SK-N-SH (cell line): ENCODE data around the gene CCAR1. TPM values are rescaled to one million over a fixed set of nuclear protein-coding genes. Genes with fewer than 3 reads are reported as not detected.

Experiments
- CTCF ChIA-PET: fragments of 300-600, 350-600 bp; formaldehyde crosslinking; extraction: SDS; loops from one replicate; lab custom pipeline; 2021; lab: Yijun Ruan, JAX
- POLR2A ChIA-PET: fragments of 350-600 bp; sonication (Branson Sonifier 250); formaldehyde crosslinking; extraction: SDS; loops from one replicate; lab custom pipeline; 2020; ENCODE audit warnings: antibody characterized with exemption, inconsistent platforms; lab: Yijun Ruan, JAX
- DNase-seq: peaks from one replicate; pipeline ENCODE4 v3.0.0; 2012
- H2AFZ ChIP-seq: fragments of 200-600 bp; sonication (generic); 2 replicates; pipeline ENCODE4 v1.8.1; 2016; ENCODE audit warnings: antibody characterized with exemption, mild to moderate bottlenecking, low read depth
- H3F3A ChIP-seq: fragments of 200-600 bp; sonication (generic); replicated peaks from 2 replicates; pipeline ENCODE3; 2016; ENCODE audit warnings: antibody characterized with exemption, mild to moderate bottlenecking; ENCODE audit not compliant: insufficient read depth
- H3K27ac ChIP-seq, 2 experiments: fragments of 200-500 bp in 1 of 2; fragments of 200-600 bp in 1 of 2; sonication (Bioruptor generic) in 1 of 2; sonication (generic), shearing (Covaris generic) in 1 of 2; 2 replicates each; pipeline versions ENCODE4 v1.5.1 to v1.6.1; 2014 to 2016; ENCODE audit warnings: low read depth in 2 of 2, inconsistent platforms in 1 of 2, low read length in 1 of 2, mild to moderate bottlenecking in 1 of 2, mixed read lengths in 1 of 2
- H3K27me3 ChIP-seq: fragments of 200-600 bp; sonication (generic), shearing (Covaris generic); 2 replicates; pipeline ENCODE4 v1.6.1; 2016; ENCODE audit warnings: mixed run types; ENCODE audit not compliant: insufficient read depth
- H3K36me3 ChIP-seq, 2 experiments: fragments of 200-500 bp in 1 of 2; fragments of 200-600 bp in 1 of 2; sonication (Bioruptor generic) in 1 of 2; sonication (generic) in 1 of 2; replicated peaks in 1 of 2; 2 replicates each; pipeline versions ENCODE3 to v1.5.1; 2014 to 2016; ENCODE audit warnings: low read length in 1 of 2, mild to moderate bottlenecking in 1 of 2; ENCODE audit not compliant: insufficient read depth in 2 of 2, control insufficient read depth in 1 of 2
- H3K4me1 ChIP-seq, 2 experiments: fragments of 200-500 bp in 1 of 2; fragments of 200-600 bp in 1 of 2; sonication (Bioruptor generic) in 1 of 2; sonication (generic), shearing (Covaris generic) in 1 of 2; 2 replicates each; pipeline versions ENCODE4 v1.5.1 to v1.6.1; 2014 to 2016; ENCODE audit warnings: low read depth in 1 of 2, low read length in 1 of 2, mixed run types in 1 of 2; ENCODE audit not compliant: insufficient read depth in 2 of 2, control insufficient read depth in 1 of 2
- H3K4me2 ChIP-seq: fragments of 200-600 bp; sonication (generic), shearing (Covaris generic); 2 replicates; pipeline ENCODE4 v1.6.1; 2017; ENCODE audit warnings: mixed run types
- H3K4me3 ChIP-seq, 2 experiments: fragments of 200-500 bp in 1 of 2; fragments of 200-600 bp in 1 of 2; sonication (Bioruptor generic) in 1 of 2; sonication (generic), shearing (Covaris generic) in 1 of 2; 2 replicates each; pipeline versions ENCODE4 v1.5.1 to v1.8.1; 2014 to 2016; ENCODE audit warnings: low read depth in 2 of 2, inconsistent platforms in 1 of 2, low read length in 1 of 2, mild to moderate bottlenecking in 1 of 2, mixed read lengths in 1 of 2, moderate library complexity in 1 of 2
- H3K79me2 ChIP-seq: fragments of 200-600 bp; sonication (generic); 2 replicates; pipeline ENCODE4 v1.8.1; 2017; ENCODE audit warnings: mild to moderate bottlenecking; ENCODE audit not compliant: insufficient read depth
- H3K9ac ChIP-seq: fragments of 200-600 bp; sonication (generic); 2 replicates; pipeline ENCODE4 v1.6.1; 2017; ENCODE audit warnings: mixed run types
- H3K9me2 ChIP-seq: fragments of 200-600 bp; sonication (generic); 2 replicates; pipeline ENCODE4 v1.6.1; 2017; ENCODE audit warnings: mixed run types
- H3K9me3 ChIP-seq: fragments of 200-600 bp; sonication (generic); 2 replicates; pipeline ENCODE4 v1.6.1; 2017; ENCODE audit warnings: mixed run types, mild to moderate bottlenecking, moderate library complexity
- H4K20me1 ChIP-seq: fragments of 200-600 bp; sonication (generic); 2 replicates; pipeline ENCODE4 v1.6.1; 2017; ENCODE audit warnings: mild to moderate bottlenecking, mixed run types; ENCODE audit not compliant: insufficient read depth
- CHD2 ChIP-seq: fragments of 150-350 bp; IDR thresholded peaks from 2 replicates; pipeline ENCODE4 v1.6.1; 2018; ENCODE audit warnings: low read length; ENCODE audit not compliant: partially characterized antibody
- CTCF ChIP-seq: fragments of 200-600 bp; sonication (generic); IDR thresholded peaks from 2 replicates; pipeline ENCODE4 v1.6.1; 2017; ENCODE audit warnings: antibody characterized with exemption, mild to moderate bottlenecking, moderate library complexity
- EP300 ChIP-seq, 2 experiments: IDR thresholded peaks; 2 replicates each; pipeline versions ENCODE4 v1.4.0 to v1.6.1; 2012; ENCODE audit warnings: borderline replicate concordance in 1 of 2, low read depth in 1 of 2, low read length in 1 of 2
- EZH2phosphoT487 ChIP-seq: fragments of 200-600 bp; sonication (generic); IDR thresholded peaks from 2 replicates; pipeline ENCODE4 v1.6.1; 2017; ENCODE audit warnings: low read depth, mixed run types, mild to moderate bottlenecking, antibody characterized with exemption, moderate library complexity, borderline replicate concordance
- FOXJ3 ChIP-seq: sonication (generic); formaldehyde crosslinking; IDR thresholded peaks from 2 replicates; pipeline ENCODE4 v1.5.1; 2020; ENCODE audit warnings: mild to moderate bottlenecking, missing genetic modification reagents
- FOXM1 ChIP-seq: IDR thresholded peaks from 2 replicates; pipeline ENCODE4 v1.4.0; 2012; ENCODE audit warnings: low read depth, mild to moderate bottlenecking
- IRF3 ChIP-seq: fragments of 150-350 bp; IDR thresholded peaks from 2 replicates; pipeline ENCODE4 v1.6.1; 2016; ENCODE audit warnings: mild to moderate bottlenecking, low read depth, low read length
- MAX ChIP-seq: IDR thresholded peaks from 2 replicates; pipeline ENCODE4 v1.4.0; 2012; ENCODE audit warnings: low read depth
- MEF2A ChIP-seq: IDR thresholded peaks from 2 replicates; pipeline ENCODE4 v1.4.0; 2012; ENCODE audit warnings: low read depth, borderline replicate concordance
- MXI1 ChIP-seq: IDR thresholded peaks from 2 replicates; pipeline ENCODE4 v1.6.1; 2012; ENCODE audit warnings: mild to moderate bottlenecking, low read depth, low read length, improper control_type of control experiment
- NRF1 ChIP-seq: IDR thresholded peaks from 2 replicates; pipeline ENCODE4 v1.6.1; 2012; ENCODE audit warnings: low read depth, mild to moderate bottlenecking, low read length
- PBX3 ChIP-seq: IDR thresholded peaks from 2 replicates; pipeline ENCODE4; 2012
- RAD21 ChIP-seq: IDR thresholded peaks from 2 replicates; pipeline ENCODE4 v1.6.1; 2012; ENCODE audit warnings: mild to moderate bottlenecking, low read length
- RCOR1 ChIP-seq: fragments of 150-350 bp; IDR thresholded peaks from 2 replicates; pipeline ENCODE4 v1.6.1; 2017; ENCODE audit warnings: antibody characterized with exemption, low read length
- TAF1 ChIP-seq: IDR thresholded peaks from 2 replicates; pipeline ENCODE4 v1.6.1; 2012; ENCODE audit warnings: low read depth, mild to moderate bottlenecking, low read length, moderate library complexity, borderline replicate concordance
- YY1 ChIP-seq: IDR thresholded peaks from 2 replicates; pipeline ENCODE4 v1.4.0; 2012; ENCODE audit warnings: low read depth, mild to moderate bottlenecking
- WGBS: methylation state at CpG from one replicate; pipeline ENCODE4 v1.1.6; 2017; ENCODE audit warnings: low lambda C conversion rate; 5-methylcytosine and 5-hydroxymethylcytosine counted together
- polyA plus RNA-seq, 3 experiments: library from polyadenylated mRNA; depleted of rRNA; stranded (reverse); fragments of >200 nt; gene quantifications; 2 replicates each; pipeline ENCODE4 v1.2.3, GENCODE V29; 2012
- TF ChIP-seq, protein P1 (sequence below): IDR thresholded peaks from 2 replicates; pipeline ENCODE4 v1.4.0; 2012; ENCODE audit warnings: low read depth, borderline replicate concordance

The CCAR1 gene
- polyA plus RNA-seq, 1 of the 3 experiments (the other 2 are of a cell fraction), result 25.7 TPM

DNA sequence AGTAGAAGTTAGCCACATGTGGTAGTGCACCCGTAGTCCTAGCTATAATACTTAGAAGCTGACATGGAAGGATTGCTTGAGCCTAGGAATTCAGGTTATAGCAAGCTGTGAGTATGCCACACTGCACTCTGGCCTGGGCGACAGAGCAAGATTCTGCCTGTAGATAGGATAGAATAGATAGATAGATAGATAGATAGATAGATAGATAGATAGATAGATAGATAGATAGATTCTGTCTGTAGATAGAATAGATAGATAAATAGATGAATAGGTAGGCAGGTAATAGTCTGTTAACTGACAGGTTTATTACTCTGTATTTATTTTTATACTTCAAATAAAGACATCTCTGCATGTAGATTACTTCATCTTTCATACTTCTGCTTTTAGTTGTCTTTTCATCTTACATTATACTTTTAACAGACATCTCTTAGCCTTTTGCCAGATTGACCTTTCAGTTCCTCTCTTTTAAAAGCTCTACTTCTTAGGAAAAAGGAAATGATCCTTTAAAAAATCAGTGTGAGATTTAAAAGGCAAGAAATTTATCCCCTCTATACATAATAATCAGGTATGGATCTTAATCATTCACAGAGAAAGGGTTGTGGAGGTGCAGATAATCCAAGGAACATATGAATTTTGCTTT is 31.8 kb downstream of the CCAR1 start:
- peaks cover 8% of the 10 kb centered on the region; the same call in 1 of the 2 replicates for H3K79me2 ChIP-seq
- no peaks in the 10 kb centered on the region for H3K4me1 ChIP-seq
- CTCF ChIA-PET, result interaction anchor here (1.0 kb wide), 1 partner anchor 145 kb away, joined by 4 read pairs; no protein-coding TSS in a partner anchor
- WGBS, result 62% methylated on average over 2 of the region's 2 CpGs
- no peaks in the 10 kb centered on the region for H4K20me1 ChIP-seq
- POLR2A ChIA-PET, result no interaction called here
- H3K9ac ChIP-seq, result no peak overlapping the region
- no peak overlapping the region for H3K4me2 ChIP-seq
- H3K27ac ChIP-seq, result no peak overlapping the region
- no peaks in the 10 kb centered on the region for H3K9me3 ChIP-seq
- peaks cover 9% of the 10 kb centered on the region for H3F3A ChIP-seq
- TF ChIP-seq MXI1 (no peak), EZH2phosphoT487 (no peak), EP300 (IDR thresholded peaks at IDR 0.05; ENCODE audit: borderline replicate concordance in 1 of 2, low read depth in 1 of 2, low read length in 1 of 2) (no peak), YY1 (no peak), CTCF (no peak), PBX3 (no peak), IRF3 (no peak)
- TF ChIP-seq, protein P1, sequence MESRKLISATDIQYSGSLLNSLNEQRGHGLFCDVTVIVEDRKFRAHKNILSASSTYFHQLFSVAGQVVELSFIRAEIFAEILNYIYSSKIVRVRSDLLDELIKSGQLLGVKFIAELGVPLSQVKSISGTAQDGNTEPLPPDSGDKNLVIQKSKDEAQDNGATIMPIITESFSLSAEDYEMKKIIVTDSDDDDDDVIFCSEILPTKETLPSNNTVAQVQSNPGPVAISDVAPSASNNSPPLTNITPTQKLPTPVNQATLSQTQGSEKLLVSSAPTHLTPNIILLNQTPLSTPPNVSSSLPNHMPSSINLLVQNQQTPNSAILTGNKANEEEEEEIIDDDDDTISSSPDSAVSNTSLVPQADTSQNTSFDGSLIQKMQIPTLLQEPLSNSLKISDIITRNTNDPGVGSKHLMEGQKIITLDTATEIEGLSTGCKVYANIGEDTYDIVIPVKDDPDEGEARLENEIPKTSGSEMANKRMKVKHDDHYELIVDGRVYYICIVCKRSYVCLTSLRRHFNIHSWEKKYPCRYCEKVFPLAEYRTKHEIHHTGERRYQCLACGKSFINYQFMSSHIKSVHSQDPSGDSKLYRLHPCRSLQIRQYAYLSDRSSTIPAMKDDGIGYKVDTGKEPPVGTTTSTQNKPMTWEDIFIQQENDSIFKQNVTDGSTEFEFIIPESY, result no peak
- TF ChIP-seq, all 33 proteins: peak for 0
- DNase-seq, result no peak
- Histone ChIP-seq H3K4me3 (no peak overlapping the region), H3K27me3 (no peaks in the 10 kb centered on the region), H3K9me2 (no peaks in the 10 kb centered on the region), H3K36me3 (peaks cover 77 to 97% of the 10 kb centered on the region in 2 experiments), H2AFZ (no peak overlapping the region)

- POLR2A ChIA-PET, result no interaction called here
Observed at GRCh38 chr10:68756246-68756645, 35.2 kb downstream of the CCAR1 start.

More at GRCh38 chr10:68756246-68756645, 35.2 kb downstream of the CCAR1 start:
- Histone ChIP-seq H3K4me3 (no peak overlapping the region), H3K27ac (no peak overlapping the region), H3K79me2 (peaks cover 17% of the 10 kb centered on the region; the same call in 1 of the 2 replicates), H3K9me2 (no peaks in the 10 kb centered on the region), H3K9ac (no peak overlapping the region), H3K4me2 (no peak overlapping the region), H2AFZ (no peak overlapping the region), H3K36me3 (peaks cover 82 to 93% of the 10 kb centered on the region in 2 experiments), H3K4me1 (no peaks in the 10 kb centered on the region), H3K9me3 (no peaks in the 10 kb centered on the region), H3K27me3 (no peaks in the 10 kb centered on the region), H4K20me1 (no peaks in the 10 kb centered on the region), H3F3A (peaks cover 4% of the 10 kb centered on the region)
- CTCF ChIA-PET, result interaction anchor here (1.6 kb wide), 1 partner anchor 39 kb away, joined by 3 read pairs; no protein-coding TSS in a partner anchor
- no peak for DNase-seq
- WGBS, result 98% methylated on average over 12 of the region's 12 CpGs
- TF ChIP-seq FOXJ3 (CRISPR knock-in tag), result no peak
- no peak for TF ChIP-seq IRF3
- TF ChIP-seq TAF1, result no peak
- TF ChIP-seq RAD21, result no peak
- no peak for TF ChIP-seq RCOR1
- no peak for TF ChIP-seq MAX
- TF ChIP-seq FOXM1, result no peak
- no peak for TF ChIP-seq CHD2
- no peak for TF ChIP-seq MEF2A
- TF ChIP-seq NRF1, result no peak
- TF ChIP-seq PBX3, result no peak
